Lower lobe of right lung (tissue), 2 donors: Measurements from ENCODE around the gene PREPL. TPM values are rescaled to one million over a fixed set of nuclear protein-coding genes. Genes with fewer than 3 reads are reported as not detected.

Experiments used
- ATAC-seq, 2 donors: fragments of 200-7000 bp; cut with Tn5 transposase; one replicate each; pipeline ENCODE4 v1.9.1; 2020 to 2022; ENCODE audit warnings: mild to moderate bottlenecking in 2 of 2, moderate library complexity in 2 of 2
- DNase-seq: peaks from one replicate; pipeline ENCODE4 v3.0.0-alpha.2; 2020
- H3K27ac ChIP-seq: fragments of 200-600 bp; one replicate; pipeline ENCODE4 v1.8.0; 2022
- H3K27me3 ChIP-seq: fragments of 200-600 bp; one replicate; pipeline ENCODE4 v1.8.0; 2022; ENCODE audit warnings: low read depth
- H3K36me3 ChIP-seq: fragments of 200-600 bp; one replicate; pipeline ENCODE4 v1.8.0; 2022; ENCODE audit warnings: mild to moderate bottlenecking
- H3K4me1 ChIP-seq: fragments of 200-600 bp; one replicate; pipeline ENCODE4 v1.8.0; 2022
- H3K4me3 ChIP-seq: fragments of 200-600 bp; one replicate; pipeline ENCODE4 v1.8.0; 2022; ENCODE audit warnings: mild to moderate bottlenecking
- H3K9me3 ChIP-seq: fragments of 200-600 bp; one replicate; pipeline ENCODE4 v1.8.0; 2022
- intact Hi-C: fragments of 100-400 bp; cut with DNase I; formaldehyde crosslinking; loops from one replicate; pipeline ENCODE4 v1.11.0; 2022
- total RNA-seq: library from RNA; stranded (reverse); fragmentation: NEBNext Ultra II Directional; extraction: Animal tissue kit (Norgen Biotek cat#: 25700); gene quantifications from one replicate; pipeline ENCODE4 v1.2.1, GENCODE V29; 2021
- TF ChIP-seq, protein P1 (sequence below): fragments of 200-600 bp; IDR thresholded peaks from one replicate; pipeline ENCODE4 v1.8.0; 2022; ENCODE audit warnings: antibody characterized with exemption, mild to moderate bottlenecking
- donor health status: DM: no; HTN: yes; CAD: no; lungs with severe emphysema.

PREPL gene
- total RNA-seq, 1 donor from 2014 or later: 44.2 TPM

DNA sequence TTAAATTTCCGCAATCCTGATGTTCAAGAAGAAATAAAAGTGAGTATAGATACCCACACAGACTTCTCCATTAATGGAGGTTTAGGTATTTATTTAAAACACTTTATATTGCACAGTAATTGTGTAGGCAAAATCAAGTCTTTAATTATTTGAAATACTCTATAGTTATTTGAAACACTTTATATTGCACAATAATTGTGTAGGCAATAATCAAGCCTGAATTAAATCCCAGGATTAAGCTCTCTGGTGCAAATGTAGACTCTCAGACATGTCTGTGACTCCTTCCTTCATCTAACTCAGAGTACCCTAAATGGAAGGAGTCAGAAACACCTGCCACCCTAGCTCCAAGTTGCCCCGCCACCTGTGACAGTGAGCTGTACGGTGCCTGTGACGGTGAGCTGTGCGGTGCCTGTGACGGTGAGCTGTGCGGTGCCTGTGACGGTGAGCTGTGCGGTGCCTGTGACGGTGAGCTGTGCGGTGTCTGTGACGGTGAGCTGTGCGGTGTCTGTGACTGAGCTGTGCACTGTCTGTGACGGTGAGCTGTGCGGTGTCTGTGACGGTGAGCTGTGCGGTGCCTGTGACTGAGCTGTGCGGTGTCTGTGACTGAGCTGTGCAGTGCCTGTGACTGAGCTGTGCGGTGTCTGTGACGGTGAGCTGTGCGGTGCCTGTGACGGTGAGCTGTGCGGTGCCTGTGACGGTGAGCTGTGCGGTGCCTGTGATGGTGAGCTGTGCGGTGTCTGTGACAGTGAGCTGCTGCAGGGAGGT, 75.0 kb downstream of the PREPL start:
- Histone ChIP-seq H3K27me3 (no peaks in the 10 kb centered on the region), H3K27ac (no peak overlapping the region), H3K4me1 (peaks cover 7% of the 10 kb centered on the region), H3K9me3 (no peaks in the 10 kb centered on the region), H3K4me3 (no peak overlapping the region), H3K36me3 (no peaks in the 10 kb centered on the region)
- intact Hi-C loops: no loop called here
- no peak for DNase-seq
- ATAC-seq: no peak
- TF ChIP-seq, protein P1, sequence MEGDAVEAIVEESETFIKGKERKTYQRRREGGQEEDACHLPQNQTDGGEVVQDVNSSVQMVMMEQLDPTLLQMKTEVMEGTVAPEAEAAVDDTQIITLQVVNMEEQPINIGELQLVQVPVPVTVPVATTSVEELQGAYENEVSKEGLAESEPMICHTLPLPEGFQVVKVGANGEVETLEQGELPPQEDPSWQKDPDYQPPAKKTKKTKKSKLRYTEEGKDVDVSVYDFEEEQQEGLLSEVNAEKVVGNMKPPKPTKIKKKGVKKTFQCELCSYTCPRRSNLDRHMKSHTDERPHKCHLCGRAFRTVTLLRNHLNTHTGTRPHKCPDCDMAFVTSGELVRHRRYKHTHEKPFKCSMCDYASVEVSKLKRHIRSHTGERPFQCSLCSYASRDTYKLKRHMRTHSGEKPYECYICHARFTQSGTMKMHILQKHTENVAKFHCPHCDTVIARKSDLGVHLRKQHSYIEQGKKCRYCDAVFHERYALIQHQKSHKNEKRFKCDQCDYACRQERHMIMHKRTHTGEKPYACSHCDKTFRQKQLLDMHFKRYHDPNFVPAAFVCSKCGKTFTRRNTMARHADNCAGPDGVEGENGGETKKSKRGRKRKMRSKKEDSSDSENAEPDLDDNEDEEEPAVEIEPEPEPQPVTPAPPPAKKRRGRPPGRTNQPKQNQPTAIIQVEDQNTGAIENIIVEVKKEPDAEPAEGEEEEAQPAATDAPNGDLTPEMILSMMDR: no peak

DNA sequence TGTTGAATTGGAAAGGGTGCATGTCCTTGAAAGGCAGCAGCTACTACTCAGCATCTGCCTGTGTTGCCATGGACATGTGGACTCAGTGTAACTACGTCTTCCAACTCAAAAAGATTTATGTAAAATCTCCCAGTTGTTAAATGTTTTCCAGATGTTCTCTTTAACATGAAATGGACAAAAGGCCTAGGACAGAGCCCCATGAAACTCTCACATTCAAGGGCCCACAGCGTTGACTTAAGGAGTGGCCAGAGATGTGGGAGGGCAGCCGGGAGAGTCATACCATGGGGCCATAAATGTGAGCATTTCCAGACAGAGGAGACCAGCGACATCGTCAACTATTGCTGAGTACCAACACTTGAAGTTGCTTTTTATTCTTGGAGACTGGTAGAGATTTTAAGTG, 76.1 kb downstream of the PREPL start:
- ATAC-seq (no peak), DNase-seq (no peak)
- H3K27me3 ChIP-seq: no peaks in the 10 kb centered on the region
- no peaks in the 10 kb centered on the region for H3K9me3 ChIP-seq
- H3K4me3 ChIP-seq: no peak overlapping the region
- TF ChIP-seq, protein P1: no peak
- intact Hi-C loops: no loop called here
- no peak overlapping the region for H3K27ac ChIP-seq
- H3K4me1 ChIP-seq: no peaks in the 10 kb centered on the region
- no peaks in the 10 kb centered on the region for H3K36me3 ChIP-seq

DNA sequence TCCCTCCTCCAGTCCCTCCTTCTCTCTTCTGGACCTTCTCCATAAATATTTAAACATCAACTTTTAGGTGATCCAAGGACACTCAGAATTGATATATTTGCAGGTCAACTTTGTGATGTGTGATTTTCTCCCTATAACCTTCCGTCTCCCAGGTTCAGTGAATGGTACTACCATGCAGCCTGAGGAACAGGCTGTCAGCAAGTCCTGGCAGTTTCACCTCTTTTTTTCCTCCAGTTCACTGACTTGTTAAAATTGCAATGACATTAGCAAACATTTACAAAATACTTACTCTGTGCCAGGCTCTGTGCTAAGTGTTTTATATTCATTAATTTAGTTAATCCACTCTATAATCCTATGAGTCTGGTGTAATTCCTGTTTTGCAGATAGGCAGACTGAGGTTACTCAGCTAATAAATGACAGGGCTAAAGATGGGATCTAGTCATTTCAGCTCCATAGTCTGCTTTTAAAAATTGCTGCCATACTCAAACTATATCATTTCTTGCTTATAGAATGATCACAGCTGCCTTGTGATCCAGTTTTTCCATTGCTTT, 78.1 kb downstream of the PREPL start:
- Histone ChIP-seq H3K27me3 (no peaks in the 10 kb centered on the region), H3K27ac (no peak overlapping the region), H3K4me3 (no peak overlapping the region), H3K9me3 (no peaks in the 10 kb centered on the region), H3K4me1 (no peaks in the 10 kb centered on the region), H3K36me3 (no peaks in the 10 kb centered on the region)
- intact Hi-C loops: no loop called here
- TF ChIP-seq, protein P1: no peak
- DNase-seq (no peak), ATAC-seq (no peak)

DNA sequence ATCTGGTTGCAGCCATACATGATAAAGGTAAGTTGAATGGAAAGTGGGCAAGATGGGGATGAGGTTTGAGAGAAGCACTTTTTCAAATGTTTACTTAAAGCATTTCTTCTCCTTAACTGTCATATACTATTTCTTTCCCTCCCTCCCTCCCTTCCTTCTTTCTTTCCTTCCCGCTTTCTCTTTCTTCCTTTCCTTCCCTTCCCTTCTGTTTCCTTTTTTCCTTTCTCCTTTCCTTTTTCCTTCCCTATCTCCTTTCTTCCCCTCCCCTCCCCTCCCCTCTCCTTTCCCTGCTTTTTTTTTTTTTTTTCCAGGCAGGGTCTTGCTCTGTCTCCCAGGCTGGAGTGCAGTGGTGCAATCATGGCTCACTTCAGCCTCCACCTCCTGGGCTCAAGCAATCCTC, 80.4 kb downstream of the PREPL start:
- H3K27ac ChIP-seq: no peak overlapping the region
- no peaks in the 10 kb centered on the region for H3K36me3 ChIP-seq
- no peaks in the 10 kb centered on the region for H3K9me3 ChIP-seq
- TF ChIP-seq, protein P1: no peak
- no peak for DNase-seq
- ATAC-seq: no peak
- H3K4me3 ChIP-seq: no peak overlapping the region
- no peaks in the 10 kb centered on the region for H3K27me3 ChIP-seq
- intact Hi-C loops: no loop called here
- H3K4me1 ChIP-seq: no peaks in the 10 kb centered on the region

DNA sequence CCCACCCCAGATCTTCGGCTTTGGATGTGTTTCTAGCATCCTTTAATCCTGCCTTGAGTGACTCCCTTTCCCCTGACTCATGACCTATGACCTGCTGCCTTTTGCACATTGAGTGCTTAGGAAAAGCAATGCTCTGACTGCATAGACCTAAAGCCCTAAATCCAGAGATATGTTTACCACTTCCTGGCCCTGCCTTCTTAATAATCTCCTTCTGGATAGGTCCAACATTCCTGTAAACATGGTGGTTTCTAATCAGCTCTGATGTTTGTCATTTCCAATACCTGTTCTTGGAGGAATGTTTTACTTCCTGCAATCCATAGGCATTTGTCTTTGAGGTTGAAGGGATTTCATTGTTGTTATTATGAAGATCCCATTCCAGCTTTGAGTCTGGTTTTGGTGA, 83.8 kb downstream of the PREPL start:
- H3K4me3 ChIP-seq: no peak overlapping the region
- H3K36me3 ChIP-seq: no peaks in the 10 kb centered on the region
- TF ChIP-seq, protein P1: no peak
- no peaks in the 10 kb centered on the region for H3K9me3 ChIP-seq
- ATAC-seq (no peak), DNase-seq (no peak)
- no peak overlapping the region for H3K27ac ChIP-seq
- no peaks in the 10 kb centered on the region for H3K4me1 ChIP-seq
- H3K27me3 ChIP-seq: no peaks in the 10 kb centered on the region
- intact Hi-C loops: no loop called here
